ENCODE data around the gene RAP1GAP2. TPM values are rescaled to one million over a fixed set of nuclear protein-coding genes. Genes with fewer than 3 reads are reported as not detected.
A peak's percentile ranks its signal among the peaks of the same experiment; 100 is the strongest.

RAP1GAP2 gene
- total and polyA plus RNA-seq, 11 donors = 13.5 to 44.1 (median 34.3) TPM

DNA sequence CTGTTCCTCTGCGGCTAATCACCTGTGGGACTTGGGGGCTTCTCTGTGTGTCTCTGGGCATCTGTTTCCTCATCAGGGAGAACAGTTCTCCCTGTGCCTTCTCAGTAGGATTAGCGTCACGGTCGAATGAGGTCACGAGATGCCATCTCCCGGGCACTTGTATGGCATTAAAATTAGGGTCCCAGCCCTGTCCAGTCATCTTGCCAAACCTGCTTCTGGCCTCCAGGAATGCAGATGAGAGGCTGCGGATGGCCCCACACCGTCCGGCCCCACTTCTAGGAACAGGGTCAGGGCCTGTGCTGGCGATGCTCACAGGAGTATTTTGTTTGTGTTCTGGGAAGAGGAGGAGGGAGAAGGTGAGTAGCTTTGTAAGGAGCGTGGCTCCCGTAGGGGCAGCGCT is 208.7 kb downstream of the RAP1GAP2 start:
- H3K27ac ChIP-seq = peak overlapping the region; percentile 59 to 91 (median 84)
- peaks cover 0 to 39% (median 29%) of the 10 kb centered on the region in 12 donors for H3K4me1 ChIP-seq
- intact Hi-C loops (cut with DNase I) = loop anchor here in 4 of 10 donors (2.0 to 10.0 kb wide), 4 partner anchors 150 to 176 kb away; no protein-coding TSS in a partner anchor
- TF ChIP-seq POLR2A (IDR thresholded peaks at IDR 0.05) = no peak
- TF ChIP-seq, protein P1, sequence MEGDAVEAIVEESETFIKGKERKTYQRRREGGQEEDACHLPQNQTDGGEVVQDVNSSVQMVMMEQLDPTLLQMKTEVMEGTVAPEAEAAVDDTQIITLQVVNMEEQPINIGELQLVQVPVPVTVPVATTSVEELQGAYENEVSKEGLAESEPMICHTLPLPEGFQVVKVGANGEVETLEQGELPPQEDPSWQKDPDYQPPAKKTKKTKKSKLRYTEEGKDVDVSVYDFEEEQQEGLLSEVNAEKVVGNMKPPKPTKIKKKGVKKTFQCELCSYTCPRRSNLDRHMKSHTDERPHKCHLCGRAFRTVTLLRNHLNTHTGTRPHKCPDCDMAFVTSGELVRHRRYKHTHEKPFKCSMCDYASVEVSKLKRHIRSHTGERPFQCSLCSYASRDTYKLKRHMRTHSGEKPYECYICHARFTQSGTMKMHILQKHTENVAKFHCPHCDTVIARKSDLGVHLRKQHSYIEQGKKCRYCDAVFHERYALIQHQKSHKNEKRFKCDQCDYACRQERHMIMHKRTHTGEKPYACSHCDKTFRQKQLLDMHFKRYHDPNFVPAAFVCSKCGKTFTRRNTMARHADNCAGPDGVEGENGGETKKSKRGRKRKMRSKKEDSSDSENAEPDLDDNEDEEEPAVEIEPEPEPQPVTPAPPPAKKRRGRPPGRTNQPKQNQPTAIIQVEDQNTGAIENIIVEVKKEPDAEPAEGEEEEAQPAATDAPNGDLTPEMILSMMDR (IDR thresholded peaks at IDR 0.05) = no peak
- H3K4me3 ChIP-seq = peak overlapping the region in 1 of 12 donors; percentile 26
- WGBS, 4 donors = 55 to 66% (median 61%) methylated on average over 13 of the region's 13 CpGs
- peak in 3 of 5 donors; percentile 39 to 80 (median 46) for DNase-seq
- H3K9me3 ChIP-seq = no peaks in the 10 kb centered on the region
- H3K27me3 ChIP-seq = no peaks in the 10 kb centered on the region
- peak; percentile 16 to 56 (median 45) for ATAC-seq
- H3K36me3 ChIP-seq = peaks cover 0 to 19% (median 0%) of the 10 kb centered on the region in 9 donors

- Histone ChIP-seq H3K27ac (no peak overlapping the region), H3K4me1 (peaks cover 0 to 39% (median 29%) of the 10 kb centered on the region in 12 donors), H3K4me3 (no peak overlapping the region), H3K9me3 (no peaks in the 10 kb centered on the region), H3K36me3 (peaks cover 0 to 19% (median 0%) of the 10 kb centered on the region in 9 donors), H3K27me3 (no peaks in the 10 kb centered on the region)
- peak in 1 of 5 donors; percentile 35 for DNase-seq
- no peak for TF ChIP-seq POLR2A (IDR thresholded peaks at IDR 0.05)
- TF ChIP-seq, protein P1 (IDR thresholded peaks at IDR 0.05) = no peak
- intact Hi-C loops (cut with DNase I) = loop anchor here in 3 of 10 donors (2.0 to 10.0 kb wide), 3 partner anchors 151 to 177 kb away; no protein-coding TSS in a partner anchor
- no peak for ATAC-seq
- 94 to 96% (median 95%) methylated on average over 10 to 12 of the region's 12 CpGs for WGBS, 4 donors
Measured at GRCh38 chr17:3005696-3006095, 209.5 kb downstream of the RAP1GAP2 start.

DNA sequence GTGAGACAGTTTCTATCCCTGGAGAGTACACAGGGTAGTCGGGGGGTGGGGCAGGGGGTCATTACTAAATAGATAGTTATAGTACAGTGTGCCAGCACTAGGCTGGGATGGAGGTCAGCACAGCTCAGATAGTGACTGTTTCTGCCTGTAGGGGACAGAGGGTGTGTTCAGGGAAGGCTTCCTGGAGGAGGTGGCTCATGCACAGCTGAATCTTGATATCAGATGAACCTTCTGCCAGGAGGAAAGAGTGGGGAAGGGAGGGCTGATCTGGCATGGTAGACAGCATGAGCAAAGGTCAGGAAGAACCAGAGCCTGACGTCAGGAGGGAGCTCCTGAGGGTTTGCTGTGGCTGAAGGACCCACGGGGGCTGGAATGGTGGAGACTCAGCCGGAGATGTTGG is 210.6 kb downstream of the RAP1GAP2 start:
- Histone ChIP-seq H3K27ac (no peak overlapping the region), H3K4me1 (peaks cover 0 to 36% (median 29%) of the 10 kb centered on the region in 12 donors), H3K36me3 (peaks cover 0 to 19% (median 0%) of the 10 kb centered on the region in 9 donors), H3K9me3 (no peaks in the 10 kb centered on the region), H3K4me3 (no peak overlapping the region), H3K27me3 (no peaks in the 10 kb centered on the region)
- ATAC-seq (no peak), DNase-seq (peak in 1 of 5 donors; percentile 10)
- TF ChIP-seq POLR2A (IDR thresholded peaks at IDR 0.05) = no peak
- TF ChIP-seq, protein P1 (IDR thresholded peaks at IDR 0.05) = no peak
- whole genome bisulfite sequencing, 4 donors = 60 to 76% (median 69%) methylated on average over 4 of the region's 4 CpGs
- intact Hi-C loops (cut with DNase I) = loop anchor here in 1 of 10 donors (10.0 kb wide), 1 partner anchor 152 kb away; no protein-coding TSS in a partner anchor

DNA sequence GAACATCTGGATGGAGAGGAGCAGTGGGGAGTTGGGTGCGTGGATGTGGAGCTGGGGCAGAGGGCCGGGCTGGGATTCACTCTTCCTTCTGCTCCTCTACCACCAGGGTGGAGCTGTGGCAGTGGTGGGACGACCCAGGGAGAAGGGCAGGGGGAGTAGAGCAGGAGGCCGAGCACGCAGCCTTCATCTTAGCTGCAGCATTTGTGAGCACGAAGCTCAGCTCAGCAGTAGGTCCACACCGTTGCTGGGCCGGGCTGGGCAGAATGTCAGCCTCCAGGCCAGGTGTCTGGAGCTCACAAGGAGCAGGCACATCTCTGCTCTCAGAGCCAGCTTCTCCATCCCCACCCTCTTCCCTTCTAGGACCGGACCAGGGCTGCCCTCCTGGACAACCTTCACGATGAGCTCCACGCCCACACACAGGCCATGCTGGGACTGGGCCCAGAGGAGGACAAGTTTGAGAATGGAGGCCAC is 211.4 kb downstream of the RAP1GAP2 start:
- no peaks in the 10 kb centered on the region for H3K27me3 ChIP-seq
- 91 to 95% (median 94%) methylated on average over 11 of the region's 11 CpGs for WGBS, 4 donors
- ATAC-seq = no peak

More for the DNA sequence above, 211.4 kb downstream of the RAP1GAP2 start:
- DNase-seq = peak in 1 of 5 donors; percentile 51
- Histone ChIP-seq H3K4me1 (peaks cover 0 to 28% (median 26%) of the 10 kb centered on the region in 12 donors), H3K4me3 (no peak overlapping the region), H3K27ac (no peak overlapping the region), H3K36me3 (peaks cover 0 to 19% (median 0%) of the 10 kb centered on the region in 9 donors), H3K9me3 (no peaks in the 10 kb centered on the region)
- TF ChIP-seq POLR2A (IDR thresholded peaks at IDR 0.05) = no peak
- TF ChIP-seq, protein P1 (IDR thresholded peaks at IDR 0.05) = no peak
- intact Hi-C loops (cut with DNase I) = loop anchor here in 1 of 10 donors (10.0 kb wide), 1 partner anchor 153 kb away; no protein-coding TSS in a partner anchor

All from heart left ventricle (tissue), 16 donors.